H1 (cell line): Measurements from ENCODE around the gene NECAB3.

ENCODE experiments used
- CEBPB ChIP-seq: IDR thresholded peaks from 2 replicates; pipeline ENCODE4 v1.6.1; 2012; ENCODE audit warnings: low read depth, low read length
- KDM5A ChIP-seq: fragments of 200-600 bp; IDR thresholded peaks from 2 replicates; pipeline ENCODE4 v1.7.1; 2012; ENCODE audit warnings: mild to moderate bottlenecking, low read length, inconsistent platforms, mixed read lengths
- POLR2AphosphoS5 ChIP-seq: IDR thresholded peaks from 2 replicates; pipeline ENCODE4 v1.6.1; 2011; ENCODE audit warnings: low read depth, low read length
- RFX5 ChIP-seq: IDR thresholded peaks from 2 replicates; pipeline ENCODE4 v1.6.1; 2011; ENCODE audit warnings: low read depth, low read length, improper control_type of control experiment, borderline replicate concordance
- TAF1 ChIP-seq: IDR thresholded peaks from 2 replicates; pipeline ENCODE4 v1.6.1; 2011; ENCODE audit warnings: mild to moderate bottlenecking, low read depth, low read length
- TCF12 ChIP-seq: IDR thresholded peaks from 2 replicates; pipeline ENCODE4 v1.6.1; 2011; ENCODE audit warnings: low read depth, mild to moderate bottlenecking, low read length

DNA sequence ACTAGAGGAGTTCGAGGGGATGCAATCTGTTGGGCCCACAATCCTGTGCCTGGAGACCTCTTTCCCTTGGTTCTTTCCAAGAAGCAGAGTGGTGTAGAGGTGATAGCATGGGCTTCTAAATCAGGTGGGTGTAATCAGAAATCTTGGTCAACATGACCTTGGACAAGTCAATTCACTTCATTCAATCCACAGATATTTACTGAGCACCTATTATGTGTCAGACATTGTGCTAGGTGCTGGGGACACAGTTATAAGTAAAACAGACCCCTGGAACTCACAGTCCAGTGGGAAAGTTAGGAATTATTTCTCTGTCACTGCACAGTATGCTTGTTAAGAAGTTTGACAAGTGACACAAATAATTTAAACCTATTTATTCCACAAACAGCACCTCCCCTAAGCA is 15.3 kb upstream of the NECAB3 start:
- TF ChIP-seq RFX5: no peak
- TF ChIP-seq POLR2AphosphoS5: no peak
- TF ChIP-seq TAF1: no peak
- no peak for TF ChIP-seq CEBPB
- TF ChIP-seq TCF12: no peak
- TF ChIP-seq KDM5A: no peak
